Measurements from ENCODE around the gene GPX2. TPM values are rescaled to one million over a fixed set of nuclear protein-coding genes. Genes with fewer than 3 reads are reported as not detected.

GPX2 gene
- total and polyA plus RNA-seq, 10 of the 15 experiments (the other 5 are each of a cell fraction or from before 2014, with no cell fraction given): not detected

DNA sequence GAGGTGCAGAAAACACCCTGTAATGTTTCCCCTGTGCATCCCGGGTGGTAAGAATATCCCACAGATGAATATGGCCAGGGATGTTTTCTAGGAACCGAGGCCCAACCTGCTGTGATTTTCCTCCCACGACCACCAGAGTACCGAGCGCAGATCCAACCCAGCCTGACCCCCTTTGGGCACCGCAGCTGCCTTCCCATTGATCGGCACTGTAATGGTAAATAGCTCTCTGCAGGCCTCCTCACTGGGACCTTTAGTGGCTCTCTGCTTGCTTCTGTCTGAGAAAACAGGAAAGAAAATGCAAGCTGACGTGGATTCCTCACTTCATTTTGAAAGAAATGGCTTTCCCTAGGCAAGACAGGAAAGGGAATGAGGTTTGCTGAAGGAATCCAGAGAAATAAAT, 32.0 kb upstream of the GPX2 start (continued):
- TF ChIP-seq, protein P1, sequence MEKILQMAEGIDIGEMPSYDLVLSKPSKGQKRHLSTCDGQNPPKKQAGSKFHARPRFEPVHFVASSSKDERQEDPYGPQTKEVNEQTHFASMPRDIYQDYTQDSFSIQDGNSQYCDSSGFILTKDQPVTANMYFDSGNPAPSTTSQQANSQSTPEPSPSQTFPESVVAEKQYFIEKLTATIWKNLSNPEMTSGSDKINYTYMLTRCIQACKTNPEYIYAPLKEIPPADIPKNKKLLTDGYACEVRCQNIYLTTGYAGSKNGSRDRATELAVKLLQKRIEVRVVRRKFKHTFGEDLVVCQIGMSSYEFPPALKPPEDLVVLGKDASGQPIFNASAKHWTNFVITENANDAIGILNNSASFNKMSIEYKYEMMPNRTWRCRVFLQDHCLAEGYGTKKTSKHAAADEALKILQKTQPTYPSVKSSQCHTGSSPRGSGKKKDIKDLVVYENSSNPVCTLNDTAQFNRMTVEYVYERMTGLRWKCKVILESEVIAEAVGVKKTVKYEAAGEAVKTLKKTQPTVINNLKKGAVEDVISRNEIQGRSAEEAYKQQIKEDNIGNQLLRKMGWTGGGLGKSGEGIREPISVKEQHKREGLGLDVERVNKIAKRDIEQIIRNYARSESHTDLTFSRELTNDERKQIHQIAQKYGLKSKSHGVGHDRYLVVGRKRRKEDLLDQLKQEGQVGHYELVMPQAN (conservative IDR thresholded peaks at IDR 0.05): no peak

DNA sequence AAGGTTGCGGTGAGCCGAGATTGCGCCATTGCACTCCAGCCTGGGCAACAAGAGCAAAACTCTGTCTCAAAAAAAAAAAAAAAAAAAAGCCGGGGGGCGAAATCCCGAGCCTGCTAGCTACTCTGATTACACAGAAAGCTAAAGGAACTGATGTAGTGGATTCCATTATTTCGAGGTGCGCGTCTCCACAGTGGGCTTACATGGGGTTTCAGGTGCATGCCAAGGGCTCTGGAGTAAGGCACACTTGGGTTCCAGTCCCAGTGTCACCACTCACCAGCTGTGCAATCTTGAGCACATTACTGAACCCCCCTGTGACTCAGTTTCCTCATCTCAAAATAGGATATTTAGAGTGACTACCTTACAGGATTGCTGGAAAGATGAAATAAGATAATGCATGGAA, 31.3 kb upstream of the GPX2 start:
- CTCF ChIA-PET: interaction anchor here (0.6 to 1.9 kb wide), 5 partner anchors 11 to 46 kb away, joined by 3 to 7 read pairs (median 4); no protein-coding TSS in a partner anchor
- no peak overlapping the region for H3K4me2 ChIP-seq (ENCODE audit: control insufficient read depth, insufficient read depth)
- H3K79me2 ChIP-seq (ENCODE audit: control insufficient read depth, insufficient read depth, low read length): no peaks in the 10 kb centered on the region
- no peak overlapping the region for H2AFZ ChIP-seq (ENCODE audit: control insufficient read depth, low read depth, low read length)
- H3K36me3 ChIP-seq (ENCODE audit: control insufficient read depth in 2 of 2, insufficient read depth in 2 of 2, low read length in 1 of 2): no peaks in the 10 kb centered on the region
- FAIRE-seq: no peak
- intact Hi-C loops (cut with micrococcal nuclease; ENCODE audit: unreplicated experiment) (no loop called here), in situ Hi-C loops (cut with MboI) (no loop called here)
- SMC1A ChIA-PET (ENCODE audit: uncharacterized antibody, unreplicated experiment): no interaction called here
- H3K9ac ChIP-seq (ENCODE audit: control insufficient read depth, insufficient read depth, low read length): no peak overlapping the region
- 95% methylated on average over 8 of the region's 9 CpGs for WGBS (ENCODE audit: insufficient coverage, insufficient replicate concordance, low lambda C conversion rate, missing lambda C conversion rate)
- POLR2A ChIA-PET: no interaction called here
- BruUV-seq (replicated peaks): no TSS peak
- H3K27me3 ChIP-seq (replicated peaks in 1 of 2; ENCODE audit: control insufficient read depth in 2 of 2, insufficient read depth in 2 of 2, low read length in 1 of 2): peaks cover 2 to 7% of the 10 kb centered on the region in 2 experiments
- ATAC-seq: no peak
- no peak overlapping the region for H3K4me3 ChIP-seq
- RAD21 ChIA-PET (ENCODE audit: unreplicated experiment): interaction anchor here (0.9 kb wide), 1 partner anchor 46 kb away, joined by 3 read pairs; no protein-coding TSS in a partner anchor
- H3K27ac ChIP-seq (ENCODE audit: control insufficient read depth, insufficient read depth): no peak overlapping the region
- no peak for TF ChIP-seq SREBF2 (IDR thresholded peaks at IDR 0.05; ENCODE audit: low read length)
- TF ChIP-seq, protein P2, sequence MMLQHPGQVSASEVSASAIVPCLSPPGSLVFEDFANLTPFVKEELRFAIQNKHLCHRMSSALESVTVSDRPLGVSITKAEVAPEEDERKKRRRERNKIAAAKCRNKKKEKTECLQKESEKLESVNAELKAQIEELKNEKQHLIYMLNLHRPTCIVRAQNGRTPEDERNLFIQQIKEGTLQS (IDR thresholded peaks at IDR 0.05; ENCODE audit: borderline replicate concordance, extremely low read depth, low read depth, low read length): no peak
- no peak for TF ChIP-seq KLF5 (IDR thresholded peaks at IDR 0.05; ENCODE audit: partially characterized antibody)
- TF ChIP-seq, protein P3, sequence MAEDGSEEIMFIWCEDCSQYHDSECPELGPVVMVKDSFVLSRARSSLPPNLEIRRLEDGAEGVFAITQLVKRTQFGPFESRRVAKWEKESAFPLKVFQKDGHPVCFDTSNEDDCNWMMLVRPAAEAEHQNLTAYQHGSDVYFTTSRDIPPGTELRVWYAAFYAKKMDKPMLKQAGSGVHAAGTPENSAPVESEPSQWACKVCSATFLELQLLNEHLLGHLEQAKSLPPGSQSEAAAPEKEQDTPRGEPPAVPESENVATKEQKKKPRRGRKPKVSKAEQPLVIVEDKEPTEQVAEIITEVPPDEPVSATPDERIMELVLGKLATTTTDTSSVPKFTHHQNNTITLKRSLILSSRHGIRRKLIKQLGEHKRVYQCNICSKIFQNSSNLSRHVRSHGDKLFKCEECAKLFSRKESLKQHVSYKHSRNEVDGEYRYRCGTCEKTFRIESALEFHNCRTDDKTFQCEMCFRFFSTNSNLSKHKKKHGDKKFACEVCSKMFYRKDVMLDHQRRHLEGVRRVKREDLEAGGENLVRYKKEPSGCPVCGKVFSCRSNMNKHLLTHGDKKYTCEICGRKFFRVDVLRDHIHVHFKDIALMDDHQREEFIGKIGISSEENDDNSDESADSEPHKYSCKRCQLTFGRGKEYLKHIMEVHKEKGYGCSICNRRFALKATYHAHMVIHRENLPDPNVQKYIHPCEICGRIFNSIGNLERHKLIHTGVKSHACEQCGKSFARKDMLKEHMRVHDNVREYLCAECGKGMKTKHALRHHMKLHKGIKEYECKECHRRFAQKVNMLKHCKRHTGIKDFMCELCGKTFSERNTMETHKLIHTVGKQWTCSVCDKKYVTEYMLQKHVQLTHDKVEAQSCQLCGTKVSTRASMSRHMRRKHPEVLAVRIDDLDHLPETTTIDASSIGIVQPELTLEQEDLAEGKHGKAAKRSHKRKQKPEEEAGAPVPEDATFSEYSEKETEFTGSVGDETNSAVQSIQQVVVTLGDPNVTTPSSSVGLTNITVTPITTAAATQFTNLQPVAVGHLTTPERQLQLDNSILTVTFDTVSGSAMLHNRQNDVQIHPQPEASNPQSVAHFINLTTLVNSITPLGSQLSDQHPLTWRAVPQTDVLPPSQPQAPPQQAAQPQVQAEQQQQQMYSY (CRISPR knock-in tag; IDR thresholded peaks at IDR 0.05): no peak
- no peak for TF ChIP-seq ZNF274 (IDR thresholded peaks at IDR 0.05; ENCODE audit: insufficient read depth, insufficient read length)
- no peak for TF ChIP-seq RUNX3 (IDR thresholded peaks at IDR 0.05; ENCODE audit: low read length)
- no peak for TF ChIP-seq SRF (IDR thresholded peaks at IDR 0.05; ENCODE audit: low read depth in 2 of 2, low read length in 2 of 2)
- TF ChIP-seq BACH1 (IDR thresholded peaks at IDR 0.05; ENCODE audit: borderline replicate concordance): no peak
- TF ChIP-seq, protein P4, sequence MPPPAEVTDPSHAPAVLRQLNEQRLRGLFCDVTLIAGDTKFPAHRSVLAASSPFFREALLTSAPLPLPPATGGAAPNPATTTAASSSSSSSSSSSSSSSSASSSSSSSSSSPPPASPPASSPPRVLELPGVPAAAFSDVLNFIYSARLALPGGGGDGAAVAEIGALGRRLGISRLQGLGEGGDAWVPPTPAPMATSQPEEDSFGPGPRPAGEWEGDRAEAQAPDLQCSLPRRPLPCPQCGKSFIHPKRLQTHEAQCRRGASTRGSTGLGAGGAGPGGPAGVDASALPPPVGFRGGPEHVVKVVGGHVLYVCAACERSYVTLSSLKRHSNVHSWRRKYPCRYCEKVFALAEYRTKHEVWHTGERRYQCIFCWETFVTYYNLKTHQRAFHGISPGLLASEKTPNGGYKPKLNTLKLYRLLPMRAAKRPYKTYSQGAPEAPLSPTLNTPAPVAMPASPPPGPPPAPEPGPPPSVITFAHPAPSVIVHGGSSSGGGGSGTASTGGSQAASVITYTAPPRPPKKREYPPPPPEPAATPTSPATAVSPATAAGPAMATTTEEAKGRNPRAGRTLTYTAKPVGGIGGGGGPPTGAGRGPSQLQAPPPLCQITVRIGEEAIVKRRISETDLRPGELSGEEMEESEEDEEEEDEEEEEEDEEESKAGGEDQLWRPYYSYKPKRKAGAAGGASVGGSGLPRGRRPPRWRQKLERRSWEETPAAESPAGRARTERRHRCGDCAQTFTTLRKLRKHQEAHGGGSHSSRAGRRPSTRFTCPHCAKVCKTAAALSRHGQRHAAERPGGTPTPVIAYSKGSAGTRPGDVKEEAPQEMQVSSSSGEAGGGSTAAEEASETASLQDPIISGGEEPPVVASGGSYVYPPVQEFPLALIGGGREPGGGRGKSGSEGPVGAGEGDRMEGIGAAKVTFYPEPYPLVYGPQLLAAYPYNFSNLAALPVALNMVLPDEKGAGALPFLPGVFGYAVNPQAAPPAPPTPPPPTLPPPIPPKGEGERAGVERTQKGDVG (CRISPR knock-in tag; IDR thresholded peaks at IDR 0.05): no peak
- TF ChIP-seq, protein P5, sequence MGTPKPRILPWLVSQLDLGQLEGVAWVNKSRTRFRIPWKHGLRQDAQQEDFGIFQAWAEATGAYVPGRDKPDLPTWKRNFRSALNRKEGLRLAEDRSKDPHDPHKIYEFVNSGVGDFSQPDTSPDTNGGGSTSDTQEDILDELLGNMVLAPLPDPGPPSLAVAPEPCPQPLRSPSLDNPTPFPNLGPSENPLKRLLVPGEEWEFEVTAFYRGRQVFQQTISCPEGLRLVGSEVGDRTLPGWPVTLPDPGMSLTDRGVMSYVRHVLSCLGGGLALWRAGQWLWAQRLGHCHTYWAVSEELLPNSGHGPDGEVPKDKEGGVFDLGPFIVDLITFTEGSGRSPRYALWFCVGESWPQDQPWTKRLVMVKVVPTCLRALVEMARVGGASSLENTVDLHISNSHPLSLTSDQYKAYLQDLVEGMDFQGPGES (IDR thresholded peaks at IDR 0.05): no peak
- no peak for TF ChIP-seq MTA2 (IDR thresholded peaks at IDR 0.05; ENCODE audit: low read depth)
- no peak for TF ChIP-seq RB1 (IDR thresholded peaks at IDR 0.05; ENCODE audit: borderline replicate concordance)
- no peaks in the 10 kb centered on the region for H3K4me1 ChIP-seq (ENCODE audit: control insufficient read depth, insufficient read depth, low read length)
- H3K9me3 ChIP-seq (replicated peaks; ENCODE audit: control insufficient read depth, insufficient read depth, low read length): no peaks in the 10 kb centered on the region
- no peak for DNase-seq (ENCODE audit: low read depth, low spot score)
- no peaks in the 10 kb centered on the region for H4K20me1 ChIP-seq (ENCODE audit: control insufficient read depth, insufficient read depth)

Measured in GM12878 (cell line).